ENCODE measurements around the gene LRRC8D.

Gene LRRC8D

GRCh38 chr1:89872567-89872966, 51.7 kb downstream of the LRRC8D start:
- no peak for DNase-seq

GRCh38 chr1:89873288-89873687, 52.5 kb downstream of the LRRC8D start:
- no peak for DNase-seq

GRCh38 chr1:89873770-89874169, 52.9 kb downstream of the LRRC8D start:
- DNase-seq: no peak

- DNase-seq: no peak
Measured at GRCh38 chr1:89876463-89876862, 55.6 kb downstream of the LRRC8D start.

GRCh38 chr1:89877756-89878155, 56.9 kb downstream of the LRRC8D start:
- no peak for DNase-seq

GRCh38 chr1:89878256-89878655, 57.4 kb downstream of the LRRC8D start:
- DNase-seq: no peak

GRCh38 chr1:89880679-89881078, 59.8 kb downstream of the LRRC8D start:
- no peak for DNase-seq

GRCh38 chr1:89881415-89882058, 60.7 kb downstream of the LRRC8D start:
- no peak for DNase-seq

- DNase-seq: no peak
Measured at GRCh38 chr1:89882348-89883029, 61.7 kb downstream of the LRRC8D start.

- no peak for DNase-seq
Measured at GRCh38 chr1:89883030-89883379, 62.2 kb downstream of the LRRC8D start.

GRCh38 chr1:89884718-89885596, 64.1 kb downstream of the LRRC8D start:
- no peak for DNase-seq

- no peak for DNase-seq
Measured at GRCh38 chr1:89887270-89887669, 66.4 kb downstream of the LRRC8D start.

GRCh38 chr1:89887713-89888112, 66.9 kb downstream of the LRRC8D start:
- DNase-seq: no peak

- DNase-seq: no peak
Measured at GRCh38 chr1:89888480-89889322, 67.9 kb downstream of the LRRC8D start.

GRCh38 chr1:89889323-89889615, 68.4 kb downstream of the LRRC8D start:
- no peak for DNase-seq

GRCh38 chr1:89890085-89890752, 69.4 kb downstream of the LRRC8D start:
- no peak for DNase-seq

GRCh38 chr1:89892816-89893215, 72.0 kb downstream of the LRRC8D start:
- no peak for DNase-seq

GRCh38 chr1:89894210-89895201, 73.7 kb downstream of the LRRC8D start:
- no peak for DNase-seq

- no peak for DNase-seq
Measured at GRCh38 chr1:89896105-89896942, 75.5 kb downstream of the LRRC8D start.
